Measurements from ENCODE around the gene TBCD.

DNA sequence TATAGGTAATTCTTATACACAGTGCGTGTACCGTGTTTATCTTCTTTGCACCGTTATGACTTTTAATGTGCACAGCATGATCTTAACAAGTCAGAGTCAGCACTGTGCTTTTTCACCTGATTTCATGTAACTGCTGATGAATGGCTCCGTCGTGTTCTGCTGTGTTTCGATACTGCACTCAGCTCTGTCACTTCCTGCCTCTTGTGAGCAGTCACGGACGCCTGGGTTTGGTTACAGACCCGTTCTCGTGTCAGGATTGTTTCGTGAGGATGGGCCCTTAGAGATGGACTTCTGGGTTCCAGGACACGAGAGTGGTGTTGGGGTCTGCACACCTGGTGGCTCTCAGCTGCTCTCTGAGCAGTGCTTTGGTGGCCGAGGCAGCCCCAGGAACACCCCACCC is 24.6 kb downstream of the TBCD start:
- TF ChIP-seq, protein P1, sequence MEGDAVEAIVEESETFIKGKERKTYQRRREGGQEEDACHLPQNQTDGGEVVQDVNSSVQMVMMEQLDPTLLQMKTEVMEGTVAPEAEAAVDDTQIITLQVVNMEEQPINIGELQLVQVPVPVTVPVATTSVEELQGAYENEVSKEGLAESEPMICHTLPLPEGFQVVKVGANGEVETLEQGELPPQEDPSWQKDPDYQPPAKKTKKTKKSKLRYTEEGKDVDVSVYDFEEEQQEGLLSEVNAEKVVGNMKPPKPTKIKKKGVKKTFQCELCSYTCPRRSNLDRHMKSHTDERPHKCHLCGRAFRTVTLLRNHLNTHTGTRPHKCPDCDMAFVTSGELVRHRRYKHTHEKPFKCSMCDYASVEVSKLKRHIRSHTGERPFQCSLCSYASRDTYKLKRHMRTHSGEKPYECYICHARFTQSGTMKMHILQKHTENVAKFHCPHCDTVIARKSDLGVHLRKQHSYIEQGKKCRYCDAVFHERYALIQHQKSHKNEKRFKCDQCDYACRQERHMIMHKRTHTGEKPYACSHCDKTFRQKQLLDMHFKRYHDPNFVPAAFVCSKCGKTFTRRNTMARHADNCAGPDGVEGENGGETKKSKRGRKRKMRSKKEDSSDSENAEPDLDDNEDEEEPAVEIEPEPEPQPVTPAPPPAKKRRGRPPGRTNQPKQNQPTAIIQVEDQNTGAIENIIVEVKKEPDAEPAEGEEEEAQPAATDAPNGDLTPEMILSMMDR (IDR thresholded peaks at IDR 0.05) = no peak
- no peak for TF ChIP-seq POLR2A (IDR thresholded peaks at IDR 0.05)

Data from breast epithelium (tissue), 3 donors.